OCI-LY7 (cell line): ENCODE measurements around the gene RARG.

Experiments
- CTCF ChIP-seq: fragments of 200-600 bp; sonication (generic); conservative IDR thresholded peaks from 2 replicates; pipeline ENCODE4 v1.5.1; 2014; ENCODE audit warnings: mild to moderate bottlenecking, antibody characterized with exemption, low read length, moderate library complexity, mixed read lengths
- EZH2phosphoT487 ChIP-seq: fragments of 200-600 bp; sonication (generic); IDR thresholded peaks from 2 replicates; pipeline ENCODE4 v1.6.1; 2018; ENCODE audit warnings: low read depth, borderline replicate concordance, mild to moderate bottlenecking, mixed run types, antibody characterized with exemption, low read length, moderate library complexity, mixed read lengths

GRCh38 chr12:53244337-53244736, 12.3 kb upstream of the RARG start:
- TF ChIP-seq CTCF = no peak
- TF ChIP-seq EZH2phosphoT487 = no peak
